Upper lobe of left lung (tissue), 4 donors: ENCODE results near the gene CASTOR2.

ENCODE experiments used
- CTCF ChIP-seq, 6 experiments: fragments of 450-650 bp in 4 of 6; fragments of 200-600 bp in 2 of 6; sonication (generic) in 2 of 6; IDR thresholded peaks; one replicate each; pipeline ENCODE4 v1.5.1; 2016 to 2019; ENCODE audit warnings: antibody characterized with exemption in 6 of 6
- EP300 ChIP-seq, 4 donors: sonication (generic); formaldehyde crosslinking; IDR thresholded peaks; one replicate each; pipeline ENCODE4 v1.5.1; 2017; ENCODE audit warnings: antibody characterized with exemption in 4 of 4, control low read depth in 2 of 4

GRCh38 chr7:75054744-75055143 lies 90.2 kb downstream of the CASTOR2 start:
- TF ChIP-seq CTCF (IDR thresholded peaks at IDR 0.05) (no peak), EP300 (IDR thresholded peaks at IDR 0.05) (no peak)
